HFFc6 (cell line): ENCODE measurements around the gene NLRP12. TPM values are rescaled to one million over a fixed set of nuclear protein-coding genes. Genes with fewer than 3 reads are reported as not detected.
"Not testable (repeated sequence)": the region's sequence is repeated elsewhere in the genome, so short reads cannot be mapped to it uniquely, and the experiment has no call there.

Experiments used
- DNase-seq: peaks from one replicate; pipeline ENCODE4 v3.0.0-alpha.2; 2018
- H3K27ac Mint-ChIP-seq: 2 replicates; pipeline ENCODE4 v1.8.0; 2020; ENCODE audit warnings: mild to moderate bottlenecking, mixed read lengths
- H3K27me3 Mint-ChIP-seq: 2 replicates; pipeline ENCODE4 v1.8.0; 2021; ENCODE audit warnings: mild to moderate bottlenecking, moderate library complexity, mixed read lengths; ENCODE audit not compliant: insufficient read depth
- H3K36me3 Mint-ChIP-seq: 2 replicates; pipeline ENCODE4 v1.8.0; 2021; ENCODE audit warnings: low read depth, mixed read lengths
- H3K4me1 Mint-ChIP-seq: 2 replicates; pipeline ENCODE4 v1.8.0; 2020; ENCODE audit warnings: low read depth, mixed read lengths
- H3K4me3 Mint-ChIP-seq: 2 replicates; pipeline ENCODE4 v1.8.0; 2020; ENCODE audit warnings: mild to moderate bottlenecking, moderate library complexity, mixed read lengths
- H3K9me3 Mint-ChIP-seq: 2 replicates; pipeline ENCODE4 v1.8.0; 2020; ENCODE audit warnings: mild to moderate bottlenecking, mixed read lengths
- CTCF ChIP-seq: fragments of 200-600 bp; sonication (generic); IDR thresholded peaks from 2 replicates; pipeline ENCODE4 v1.5.0; 2021; ENCODE audit warnings: antibody characterized with exemption, mild to moderate bottlenecking
- total RNA-seq, 6 experiments: library from RNA; stranded (reverse); fragmentation: NEBNext Ultra II Directional; extraction: Animal tissue kit (Norgen Biotek cat#: 25700); gene quantifications; 2 replicates in 1 of 6; 3 replicates in 5 of 6; pipeline ENCODE4 v1.2.3, GENCODE V29; 2021

Gene NLRP12
- total RNA-seq, 6 experiments from 2014 or later = not detected

- DNase-seq = no peak
- H3K4me1 Mint-ChIP-seq = peaks cover 43% of the 10 kb centered on the region
- no peak overlapping the region for H3K27ac Mint-ChIP-seq
These were observed 23.4 kb upstream of the NLRP12 start for GRCh38 chr19:53847555-53847954.

GRCh38 chr19:53844849-53845246, 20.7 kb upstream of the NLRP12 start:
- no peaks in the 10 kb centered on the region for H3K9me3 Mint-ChIP-seq
- H3K27ac Mint-ChIP-seq = no peak overlapping the region
- no peak for DNase-seq
- TF ChIP-seq CTCF = no peak
- no peak overlapping the region for H3K4me3 Mint-ChIP-seq
- H3K4me1 Mint-ChIP-seq = peaks cover 51% of the 10 kb centered on the region
- no peaks in the 10 kb centered on the region; the same call in 1 of the 2 replicates for H3K27me3 Mint-ChIP-seq
- no peaks in the 10 kb centered on the region for H3K36me3 Mint-ChIP-seq

More at GRCh38 chr19:53847555-53847954, 23.4 kb upstream of the NLRP12 start:
- H3K9me3 Mint-ChIP-seq = no peaks in the 10 kb centered on the region
- no peaks in the 10 kb centered on the region for H3K36me3 Mint-ChIP-seq
- no peaks in the 10 kb centered on the region; the same call in 1 of the 2 replicates for H3K27me3 Mint-ChIP-seq
- no peak for TF ChIP-seq CTCF
- H3K4me3 Mint-ChIP-seq = no peak overlapping the region

GRCh38 chr19:53840914-53841313, 16.8 kb upstream of the NLRP12 start:
- H3K27ac Mint-ChIP-seq = peak overlapping the region; percentile 68
- peaks cover 42% of the 10 kb centered on the region for H3K4me1 Mint-ChIP-seq
- H3K4me3 Mint-ChIP-seq, H3K27me3 Mint-ChIP-seq, H3K36me3 Mint-ChIP-seq, H3K9me3 Mint-ChIP-seq: not testable (repeated sequence)
- peak; percentile 80 for DNase-seq

GRCh38 chr19:53840241-53840640, 16.1 kb upstream of the NLRP12 start:
- H3K27me3 Mint-ChIP-seq, H3K4me3 Mint-ChIP-seq, H3K27ac Mint-ChIP-seq, DNase-seq, H3K36me3 Mint-ChIP-seq, H3K9me3 Mint-ChIP-seq: not testable (repeated sequence)
- H3K4me1 Mint-ChIP-seq = peaks cover 42% of the 10 kb centered on the region

GRCh38 chr19:53838446-53838845, 14.3 kb upstream of the NLRP12 start:
- not testable (repeated sequence) for H3K27me3 Mint-ChIP-seq, H3K4me3 Mint-ChIP-seq, H3K27ac Mint-ChIP-seq, H3K36me3 Mint-ChIP-seq, H3K9me3 Mint-ChIP-seq, DNase-seq
- H3K4me1 Mint-ChIP-seq = peaks cover 39% of the 10 kb centered on the region

GRCh38 chr19:53832861-53833260, 8.7 kb upstream of the NLRP12 start:
- H3K36me3 Mint-ChIP-seq = not testable (repeated sequence)

GRCh38 chr19:53828531-53828930, 4.4 kb upstream of the NLRP12 start:
- TF ChIP-seq CTCF = no peak
- no peak overlapping the region for H3K27ac Mint-ChIP-seq
- no peak overlapping the region for H3K4me3 Mint-ChIP-seq
- H3K9me3 Mint-ChIP-seq = no peaks in the 10 kb centered on the region
- peaks cover 14% of the 10 kb centered on the region for H3K4me1 Mint-ChIP-seq
- H3K27me3 Mint-ChIP-seq = peaks cover 37% of the 10 kb centered on the region
- DNase-seq = no peak
- no peaks in the 10 kb centered on the region for H3K36me3 Mint-ChIP-seq

More at GRCh38 chr19:53832861-53833260, 8.7 kb upstream of the NLRP12 start:
- not testable (repeated sequence) for H3K4me3 Mint-ChIP-seq, DNase-seq, H3K9me3 Mint-ChIP-seq, H3K27ac Mint-ChIP-seq
- H3K4me1 Mint-ChIP-seq = peaks cover 14% of the 10 kb centered on the region
- peaks cover 38% of the 10 kb centered on the region for H3K27me3 Mint-ChIP-seq

GRCh38 chr19:53826876-53827275, 2.8 kb upstream of the NLRP12 start:
- H3K4me1 Mint-ChIP-seq = peaks cover 2% of the 10 kb centered on the region

More at GRCh38 chr19:53826876-53827275, 2.8 kb upstream of the NLRP12 start:
- peaks cover 21% of the 10 kb centered on the region for H3K27me3 Mint-ChIP-seq
- no peak overlapping the region for H3K4me3 Mint-ChIP-seq
- H3K36me3 Mint-ChIP-seq = no peaks in the 10 kb centered on the region
- no peak for TF ChIP-seq CTCF
- no peak overlapping the region for H3K27ac Mint-ChIP-seq
- peak; percentile 26 for DNase-seq
- no peaks in the 10 kb centered on the region for H3K9me3 Mint-ChIP-seq
